Vagina (tissue), 2 donors: ENCODE data around the gene LHX2. TPM values are rescaled to one million over a fixed set of nuclear protein-coding genes. Genes with fewer than 3 reads are reported as not detected.

Source experiments
- DNase-seq, 2 donors: peaks; one replicate each; pipeline ENCODE4 v3.0.0-alpha.2; 2017; ENCODE audit errors: extremely low spot score in 2 of 2
- H3K27ac ChIP-seq: fragments of 200-600 bp; sonication (generic); one replicate; pipeline ENCODE4 v1.5.1; 2019
- H3K27me3 ChIP-seq: fragments of 200-600 bp; sonication (generic); one replicate; pipeline ENCODE4 v1.5.1; 2019
- H3K36me3 ChIP-seq, 2 donors: fragments of 200-600 bp; sonication (generic); one replicate each; pipeline ENCODE4 v1.5.1; 2017 to 2019
- H3K4me1 ChIP-seq: fragments of 200-600 bp; sonication (generic); one replicate; pipeline ENCODE4 v1.5.1; 2019
- H3K4me3 ChIP-seq, 2 donors: fragments of 200-600 bp; sonication (generic); 1 replicate in 1 of 2; 2 replicates in 1 of 2; pipeline ENCODE4 v1.5.1; 2016 to 2019
- H3K9me3 ChIP-seq: fragments of 200-600 bp; sonication (generic); one replicate; pipeline ENCODE4 v1.5.1; 2019
- CTCF ChIP-seq, 3 experiments: fragments of 450-650 bp in 2 of 3; fragments of 200-600 bp in 1 of 3; sonication (generic) in 1 of 3; IDR thresholded peaks; one replicate each; pipeline ENCODE4 v1.5.1; 2017 to 2019; ENCODE audit warnings: antibody characterized with exemption in 3 of 3, mild to moderate bottlenecking in 2 of 3, moderate library complexity in 2 of 3
- POLR2A ChIP-seq, 2 donors: fragments of 450-650 bp; IDR thresholded peaks; one replicate each; pipeline ENCODE4 v1.6.1; 2017; ENCODE audit warnings: antibody characterized with exemption in 2 of 2, mild to moderate bottlenecking in 2 of 2, moderate library complexity in 2 of 2
- POLR2AphosphoS5 ChIP-seq, 2 donors: sonication (generic); formaldehyde crosslinking; IDR thresholded peaks; one replicate each; pipeline ENCODE4 v1.9.0; 2017; ENCODE audit warnings: antibody characterized with exemption in 2 of 2, mild to moderate bottlenecking in 2 of 2, low read depth in 1 of 2; ENCODE audit not compliant: insufficient read depth in 1 of 2
- intact Hi-C: fragments of 100-400 bp; cut with DNase I; formaldehyde crosslinking; loops from one replicate; pipeline ENCODE4 v1.15.1; 2023
- total RNA-seq: library from RNA; depleted of rRNA; stranded (reverse); fragments of >200 nt; gene quantifications from one replicate; pipeline ENCODE4 v1.2.3, GENCODE V29; 2016

LHX2 gene
- total RNA-seq, 1 donor from 2014 or later = not detected

- H3K36me3 ChIP-seq = no peaks in the 10 kb centered on the region
- no peak overlapping the region for H3K4me3 ChIP-seq
- no peaks in the 10 kb centered on the region for H3K9me3 ChIP-seq
- peaks cover 50% of the 10 kb centered on the region for H3K27me3 ChIP-seq
- no peak for DNase-seq
- TF ChIP-seq CTCF (IDR thresholded peaks at IDR 0.05) (no peak), POLR2A (IDR thresholded peaks at IDR 0.05) (no peak), POLR2AphosphoS5 (IDR thresholded peaks at IDR 0.05; ENCODE audit: insufficient read depth in 1 of 2, low read depth in 1 of 2) (no peak)
- H3K4me1 ChIP-seq = peaks cover 59% of the 10 kb centered on the region
- intact Hi-C loops = no loop called here
- no peak overlapping the region for H3K27ac ChIP-seq
Measured at GRCh38 chr9:124013309-124014210, 2.0 kb downstream of the LHX2 start.

- no peak for DNase-seq
- Histone ChIP-seq H3K4me3 (no peak overlapping the region), H3K9me3 (no peaks in the 10 kb centered on the region), H3K27me3 (peaks cover 42% of the 10 kb centered on the region), H3K27ac (no peak overlapping the region), H3K36me3 (no peaks in the 10 kb centered on the region), H3K4me1 (peaks cover 55% of the 10 kb centered on the region)
- no peak for TF ChIP-seq POLR2A (IDR thresholded peaks at IDR 0.05)
- no peak for TF ChIP-seq POLR2AphosphoS5 (IDR thresholded peaks at IDR 0.05; ENCODE audit: insufficient read depth in 1 of 2, low read depth in 1 of 2)
- intact Hi-C loops = no loop called here
Measured at GRCh38 chr9:124014211-124014955, 2.8 kb downstream of the LHX2 start.

- intact Hi-C loops = no loop called here
Measured at GRCh38 chr9:124014956-124015660, 3.5 kb downstream of the LHX2 start.

GRCh38 chr9:124015661-124016131 is 4.1 kb downstream of the LHX2 start:
- Histone ChIP-seq H3K36me3 (no peaks in the 10 kb centered on the region), H3K27me3 (peaks cover 33% of the 10 kb centered on the region), H3K4me3 (no peak overlapping the region), H3K4me1 (peaks cover 53% of the 10 kb centered on the region), H3K27ac (no peak overlapping the region), H3K9me3 (no peaks in the 10 kb centered on the region)
- intact Hi-C loops = no loop called here
- no peak for DNase-seq
- TF ChIP-seq POLR2A (IDR thresholded peaks at IDR 0.05) (no peak), CTCF (IDR thresholded peaks at IDR 0.05) (no peak)

More at GRCh38 chr9:124014956-124015660, 3.5 kb downstream of the LHX2 start:
- Histone ChIP-seq H3K36me3 (no peaks in the 10 kb centered on the region), H3K27ac (no peak overlapping the region), H3K27me3 (peaks cover 35% of the 10 kb centered on the region), H3K4me1 (peaks cover 53% of the 10 kb centered on the region), H3K9me3 (no peaks in the 10 kb centered on the region), H3K4me3 (no peak overlapping the region)
- no peak for DNase-seq
- TF ChIP-seq POLR2AphosphoS5 (IDR thresholded peaks at IDR 0.05; ENCODE audit: insufficient read depth in 1 of 2, low read depth in 1 of 2) (no peak), POLR2A (IDR thresholded peaks at IDR 0.05) (no peak), CTCF (IDR thresholded peaks at IDR 0.05) (no peak)
